ENCODE data around the gene COLGALT1. TPM values are rescaled to one million over a fixed set of nuclear protein-coding genes. Genes with fewer than 3 reads are reported as not detected.

COLGALT1 gene
- total and polyA plus RNA-seq, 2 experiments from 2014 or later = 98.9 to 134 TPM

GRCh38 chr19:17625043-17625442, 69.6 kb downstream of the COLGALT1 start:
- Histone ChIP-seq H3K9ac (no peak overlapping the region), H3F3A (ENCODE audit: insufficient read depth) (no peaks in the 10 kb centered on the region), H3K27me3 (replicated peaks; ENCODE audit: insufficient read depth) (no peaks in the 10 kb centered on the region), H3K4me2 (ENCODE audit: unreplicated experiment) (no peak overlapping the region), H4K20me1 (ENCODE audit: insufficient read depth) (no peaks in the 10 kb centered on the region), H3K36me3 (ENCODE audit: low read depth) (no peaks in the 10 kb centered on the region), H3K27ac (no peak overlapping the region), H2AFZ (no peak overlapping the region), H3K4me1 (ENCODE audit: insufficient read depth) (no peaks in the 10 kb centered on the region), H3K9me2 (ENCODE audit: insufficient read depth) (no peaks in the 10 kb centered on the region), H3K4me3 (no peak overlapping the region), H3K79me2 (ENCODE audit: insufficient read depth) (no peaks in the 10 kb centered on the region), H3K9me3 (ENCODE audit: low read depth) (no peaks in the 10 kb centered on the region)
- TF ChIP-seq EZH2 (IDR thresholded peaks at IDR 0.05; ENCODE audit: insufficient read depth, poor library complexity, severe bottlenecking) (no peak), EZH2phosphoT487 (IDR thresholded peaks at IDR 0.05; ENCODE audit: insufficient read depth, low read depth) (no peak)
- in situ Hi-C loops (cut with MboI) = no loop called here
- DNase-seq = no peak
- WGBS, 2 experiments (ENCODE audit: low coverage in 1 of 2, low lambda C conversion rate in 2 of 2, missing lambda C conversion rate in 2 of 2) = 33 to 50% methylated on average over 1 of the region's 1 CpG

DNA sequence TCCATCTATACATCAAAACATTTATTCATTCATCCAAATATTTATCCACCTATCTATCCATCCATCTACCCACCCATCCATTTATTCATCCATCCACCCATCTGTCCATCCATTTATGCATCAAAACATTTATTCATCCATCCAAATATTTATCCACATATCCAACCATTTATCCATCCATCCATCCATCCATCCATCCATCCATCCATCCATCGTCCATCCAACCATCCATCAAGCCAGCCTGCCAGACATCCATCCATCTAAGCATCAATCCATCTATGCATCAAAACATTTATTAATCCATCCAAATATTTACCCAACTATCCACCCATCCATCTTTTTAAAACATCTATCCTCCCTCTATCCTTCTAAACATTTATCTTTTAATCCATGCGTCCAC, 70.5 kb downstream of the COLGALT1 start:
- Histone ChIP-seq H3K27ac (no peak overlapping the region), H3K36me3 (ENCODE audit: low read depth) (no peaks in the 10 kb centered on the region), H3K9me3 (ENCODE audit: low read depth) (no peaks in the 10 kb centered on the region), H3K4me2 (ENCODE audit: unreplicated experiment) (no peak overlapping the region), H3K79me2 (ENCODE audit: insufficient read depth) (no peaks in the 10 kb centered on the region), H3K4me3 (no peak overlapping the region), H3K9me2 (ENCODE audit: insufficient read depth) (no peaks in the 10 kb centered on the region), H3K4me1 (ENCODE audit: insufficient read depth) (no peaks in the 10 kb centered on the region), H3K27me3 (replicated peaks; ENCODE audit: insufficient read depth) (no peaks in the 10 kb centered on the region), H3K9ac (no peak overlapping the region), H2AFZ (no peak overlapping the region), H3F3A (ENCODE audit: insufficient read depth) (no peaks in the 10 kb centered on the region), H4K20me1 (ENCODE audit: insufficient read depth) (no peaks in the 10 kb centered on the region)
- 46 to 53% methylated on average over 2 of the region's 2 CpGs for WGBS, 2 experiments (ENCODE audit: low coverage in 1 of 2, low lambda C conversion rate in 2 of 2, missing lambda C conversion rate in 2 of 2)
- no peak for DNase-seq
- in situ Hi-C loops (cut with MboI) = no loop called here
- TF ChIP-seq EZH2 (IDR thresholded peaks at IDR 0.05; ENCODE audit: insufficient read depth, poor library complexity, severe bottlenecking) = no peak
- no peak for TF ChIP-seq EZH2phosphoT487 (IDR thresholded peaks at IDR 0.05; ENCODE audit: insufficient read depth, low read depth)

DNA sequence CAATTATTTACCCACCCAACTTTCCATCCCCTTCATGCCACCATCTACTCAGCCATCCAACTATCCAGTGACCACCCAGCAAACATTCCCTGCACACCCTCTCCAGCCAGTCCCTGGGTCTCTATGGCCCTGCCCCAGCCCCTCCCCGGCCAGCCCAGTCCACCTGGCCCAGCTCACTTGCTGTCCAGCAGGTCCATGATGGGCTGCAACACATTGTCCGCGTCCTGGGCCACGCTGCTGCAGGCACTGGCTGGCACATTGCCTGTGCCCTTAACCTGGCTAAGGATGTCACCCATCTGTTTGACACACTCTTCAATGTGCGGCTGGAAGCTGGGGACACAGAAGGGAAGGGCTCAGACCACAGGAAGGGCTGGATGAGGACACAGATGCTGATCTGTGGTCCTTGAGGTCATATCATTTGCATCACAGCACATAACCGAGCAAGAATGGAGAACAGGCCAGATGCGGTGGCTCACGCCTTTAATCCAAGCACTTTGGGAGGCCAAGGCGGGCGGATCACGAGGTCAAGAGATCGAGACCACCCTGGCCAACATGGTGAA, 71.1 kb downstream of the COLGALT1 start:
- Histone ChIP-seq H3K36me3 (ENCODE audit: low read depth) (no peaks in the 10 kb centered on the region), H3K4me3 (no peak overlapping the region), H3K79me2 (ENCODE audit: insufficient read depth) (no peaks in the 10 kb centered on the region), H3K9me3 (ENCODE audit: low read depth) (no peaks in the 10 kb centered on the region), H2AFZ (no peak overlapping the region), H4K20me1 (ENCODE audit: insufficient read depth) (no peaks in the 10 kb centered on the region), H3K9ac (no peak overlapping the region), H3K27me3 (replicated peaks; ENCODE audit: insufficient read depth) (no peaks in the 10 kb centered on the region), H3F3A (ENCODE audit: insufficient read depth) (no peaks in the 10 kb centered on the region), H3K27ac (no peak overlapping the region), H3K4me2 (ENCODE audit: unreplicated experiment) (no peak overlapping the region), H3K4me1 (ENCODE audit: insufficient read depth) (no peaks in the 10 kb centered on the region), H3K9me2 (ENCODE audit: insufficient read depth) (no peaks in the 10 kb centered on the region)
- in situ Hi-C loops (cut with MboI) = no loop called here
- 62 to 63% methylated on average over 10 to 12 of the region's 12 CpGs for WGBS, 2 experiments (ENCODE audit: low coverage in 1 of 2, low lambda C conversion rate in 2 of 2, missing lambda C conversion rate in 2 of 2)
- TF ChIP-seq EZH2 (IDR thresholded peaks at IDR 0.05; ENCODE audit: insufficient read depth, poor library complexity, severe bottlenecking) (no peak), EZH2phosphoT487 (IDR thresholded peaks at IDR 0.05; ENCODE audit: insufficient read depth, low read depth) (no peak)
- DNase-seq = no peak

DNA sequence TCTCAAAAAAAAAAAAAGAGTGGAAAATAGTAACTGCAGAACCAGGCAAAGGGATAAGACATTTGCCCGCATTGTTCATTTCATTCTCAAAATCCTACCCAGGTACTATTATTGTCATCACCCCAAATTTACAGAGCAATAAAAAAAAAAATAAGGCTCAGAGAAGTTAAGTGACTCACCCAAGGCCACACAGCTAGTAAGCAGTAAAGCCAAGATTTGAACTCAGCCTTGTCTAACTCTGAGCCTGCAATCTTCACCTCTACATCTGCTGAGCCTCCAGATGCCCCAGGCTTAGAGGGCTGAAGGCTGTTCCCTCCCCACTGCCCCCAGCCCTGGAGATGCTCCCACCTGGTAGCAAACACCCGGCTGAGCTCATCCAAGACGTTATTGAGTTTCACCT, 71.7 kb downstream of the COLGALT1 start:
- H3K4me2 ChIP-seq (ENCODE audit: unreplicated experiment) = no peak overlapping the region
- no peaks in the 10 kb centered on the region for H3K9me3 ChIP-seq (ENCODE audit: low read depth)
- H4K20me1 ChIP-seq (ENCODE audit: insufficient read depth) = no peaks in the 10 kb centered on the region
- H3K4me3 ChIP-seq = no peak overlapping the region
- 92 to 94% methylated on average over 3 of the region's 3 CpGs for WGBS, 2 experiments (ENCODE audit: low coverage in 1 of 2, low lambda C conversion rate in 2 of 2, missing lambda C conversion rate in 2 of 2)
- no peaks in the 10 kb centered on the region for H3K36me3 ChIP-seq (ENCODE audit: low read depth)
- in situ Hi-C loops (cut with MboI) = no loop called here
- H3K4me1 ChIP-seq (ENCODE audit: insufficient read depth) = no peaks in the 10 kb centered on the region
- H3K27me3 ChIP-seq (replicated peaks; ENCODE audit: insufficient read depth) = no peaks in the 10 kb centered on the region
- no peak for DNase-seq
- no peak overlapping the region for H2AFZ ChIP-seq
- no peak for TF ChIP-seq EZH2phosphoT487 (IDR thresholded peaks at IDR 0.05; ENCODE audit: insufficient read depth, low read depth)
- no peak for TF ChIP-seq EZH2 (IDR thresholded peaks at IDR 0.05; ENCODE audit: insufficient read depth, poor library complexity, severe bottlenecking)
- H3K27ac ChIP-seq = no peak overlapping the region
- H3K9me2 ChIP-seq (ENCODE audit: insufficient read depth) = no peaks in the 10 kb centered on the region
- no peaks in the 10 kb centered on the region for H3K79me2 ChIP-seq (ENCODE audit: insufficient read depth)
- no peaks in the 10 kb centered on the region for H3F3A ChIP-seq (ENCODE audit: insufficient read depth)
- no peak overlapping the region for H3K9ac ChIP-seq

DNA sequence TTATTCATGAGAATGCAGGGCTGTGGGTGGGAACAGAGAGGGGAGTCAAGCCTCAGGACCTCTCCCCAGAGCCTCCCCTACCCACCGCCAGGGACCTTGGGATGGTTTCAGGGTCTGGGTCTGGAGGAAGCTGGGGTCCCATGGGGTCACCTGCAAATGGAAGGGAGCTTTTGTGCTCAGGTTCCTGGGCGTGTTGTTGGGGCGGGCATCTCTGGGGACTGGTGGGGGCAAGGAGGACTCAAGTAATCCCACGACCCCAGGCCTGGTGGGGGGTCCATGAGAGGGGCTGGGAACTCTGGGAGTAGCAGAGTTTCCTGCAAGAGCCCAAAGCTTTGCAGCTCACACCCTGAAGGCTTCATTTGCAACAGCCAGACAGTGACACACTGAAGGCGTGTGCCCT, 72.5 kb downstream of the COLGALT1 start:
- 49 to 52% methylated on average over 5 of the region's 5 CpGs for WGBS, 2 experiments (ENCODE audit: low coverage in 1 of 2, low lambda C conversion rate in 2 of 2, missing lambda C conversion rate in 2 of 2)

More for the DNA sequence above, 72.5 kb downstream of the COLGALT1 start:
- Histone ChIP-seq H4K20me1 (ENCODE audit: insufficient read depth) (no peaks in the 10 kb centered on the region), H3K4me3 (no peak overlapping the region), H3K9ac (no peak overlapping the region), H3K36me3 (ENCODE audit: low read depth) (no peaks in the 10 kb centered on the region), H3K27ac (no peak overlapping the region), H3F3A (ENCODE audit: insufficient read depth) (no peaks in the 10 kb centered on the region), H3K4me2 (ENCODE audit: unreplicated experiment) (no peak overlapping the region), H3K9me2 (ENCODE audit: insufficient read depth) (no peaks in the 10 kb centered on the region), H3K79me2 (ENCODE audit: insufficient read depth) (no peaks in the 10 kb centered on the region), H3K4me1 (ENCODE audit: insufficient read depth) (no peaks in the 10 kb centered on the region), H2AFZ (no peak overlapping the region), H3K27me3 (replicated peaks; ENCODE audit: insufficient read depth) (no peaks in the 10 kb centered on the region), H3K9me3 (ENCODE audit: low read depth) (no peaks in the 10 kb centered on the region)
- no peak for DNase-seq
- no peak for TF ChIP-seq EZH2 (IDR thresholded peaks at IDR 0.05; ENCODE audit: insufficient read depth, poor library complexity, severe bottlenecking)
- no peak for TF ChIP-seq EZH2phosphoT487 (IDR thresholded peaks at IDR 0.05; ENCODE audit: insufficient read depth, low read depth)
- in situ Hi-C loops (cut with MboI) = no loop called here

Data from GM23248 (cell line).